BLaER1 (cell line): Measurements from ENCODE around the gene CACNA1D.
"Not testable (repeated sequence)": the region's sequence is repeated elsewhere in the genome, so short reads cannot be mapped to it uniquely, and the experiment has no call there.

Experiments
- H3K27ac ChIP-seq: shearing (Covaris generic); formaldehyde crosslinking; 2 replicates; pipeline ENCODE4 v1.8.1; 2022
- H3K27me3 ChIP-seq: shearing (Covaris generic); formaldehyde crosslinking; 2 replicates; pipeline ENCODE4 v1.8.1; 2022
- H3K36me3 ChIP-seq: shearing (Covaris generic); formaldehyde crosslinking; 2 replicates; pipeline ENCODE4 v1.8.1; 2022
- H3K4me1 ChIP-seq: shearing (Covaris generic); formaldehyde crosslinking; 2 replicates; pipeline ENCODE4 v1.8.1; 2022
- H3K4me2 ChIP-seq: shearing (Covaris generic); formaldehyde crosslinking; 2 replicates; pipeline ENCODE4 v1.8.1; 2022
- H3K4me3 ChIP-seq: shearing (Covaris generic); formaldehyde crosslinking; 2 replicates; pipeline ENCODE4 v1.8.1; 2022
- H3K9ac ChIP-seq: shearing (Covaris generic); formaldehyde crosslinking; 2 replicates; pipeline ENCODE4 v1.8.1; 2022
- H3K9me3 ChIP-seq: shearing (Covaris generic); formaldehyde crosslinking; 2 replicates; pipeline ENCODE4 v1.8.1; 2022
- H4K20me1 ChIP-seq: shearing (Covaris generic); formaldehyde crosslinking; 2 replicates; pipeline ENCODE4 v1.8.1; 2022
- Cebpa-rat ChIP-seq: shearing (Covaris generic); IDR thresholded peaks from 2 replicates; pipeline ENCODE4 v1.8.1; 2022

Gene CACNA1D

DNA sequence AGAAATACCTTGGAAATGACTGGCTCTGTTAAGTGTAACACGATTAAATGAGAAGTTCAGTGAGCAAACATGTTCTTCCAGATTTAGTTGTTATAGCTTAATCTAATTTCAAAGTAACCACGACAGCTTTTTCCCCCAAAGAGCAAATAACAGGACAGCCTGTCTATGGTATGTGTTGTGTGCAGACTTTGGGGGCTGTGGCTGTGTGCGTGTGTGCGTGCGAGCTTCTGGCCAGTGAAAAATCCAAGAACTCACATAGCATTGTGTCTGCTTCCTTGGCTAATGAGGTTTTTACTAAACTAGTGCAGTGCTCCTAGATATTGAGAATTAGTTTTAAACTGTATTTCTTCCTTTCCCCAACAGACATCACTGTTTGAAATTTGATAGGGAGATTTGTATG lies 167.1 kb downstream of the CACNA1D start:
- H3K27me3 ChIP-seq = no peaks in the 10 kb centered on the region
- H3K9ac ChIP-seq = no peak overlapping the region
- no peak for TF ChIP-seq Cebpa-rat
- H3K4me2 ChIP-seq = no peak overlapping the region
- no peak overlapping the region for H3K27ac ChIP-seq
- H3K9me3 ChIP-seq = peaks cover 50% of the 10 kb centered on the region
- no peaks in the 10 kb centered on the region for H3K36me3 ChIP-seq
- peak overlapping the region; percentile 0; the same call in 1 of the 2 replicates for H3K4me3 ChIP-seq
- peaks cover 15% of the 10 kb centered on the region for H3K4me1 ChIP-seq
- H4K20me1 ChIP-seq = no peaks in the 10 kb centered on the region

DNA sequence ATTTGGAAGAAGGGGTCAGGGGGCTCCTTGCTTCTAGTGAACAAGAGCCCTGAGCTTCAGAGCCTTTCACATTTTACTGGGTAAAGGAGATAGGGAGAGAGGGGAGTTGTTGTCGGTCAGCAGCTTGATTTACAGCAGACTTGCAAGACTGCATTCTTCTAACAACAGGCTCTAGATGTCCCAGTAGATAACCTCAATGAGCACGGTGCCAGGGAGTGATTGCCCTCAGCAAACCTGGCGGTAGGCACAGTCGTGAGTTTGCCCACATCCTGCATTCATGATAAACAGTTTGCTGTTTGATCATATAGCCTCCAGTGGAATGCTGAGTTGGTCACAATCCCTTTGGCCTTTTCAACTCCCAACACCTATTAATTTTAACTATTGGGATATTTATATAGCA lies 170.4 kb downstream of the CACNA1D start:
- H3K9me3 ChIP-seq = peaks cover 50% of the 10 kb centered on the region
- not testable (repeated sequence) for H3K4me2 ChIP-seq, H3K27me3 ChIP-seq, H3K4me3 ChIP-seq, H3K36me3 ChIP-seq, H3K4me1 ChIP-seq, H3K27ac ChIP-seq, H3K9ac ChIP-seq, H4K20me1 ChIP-seq

DNA sequence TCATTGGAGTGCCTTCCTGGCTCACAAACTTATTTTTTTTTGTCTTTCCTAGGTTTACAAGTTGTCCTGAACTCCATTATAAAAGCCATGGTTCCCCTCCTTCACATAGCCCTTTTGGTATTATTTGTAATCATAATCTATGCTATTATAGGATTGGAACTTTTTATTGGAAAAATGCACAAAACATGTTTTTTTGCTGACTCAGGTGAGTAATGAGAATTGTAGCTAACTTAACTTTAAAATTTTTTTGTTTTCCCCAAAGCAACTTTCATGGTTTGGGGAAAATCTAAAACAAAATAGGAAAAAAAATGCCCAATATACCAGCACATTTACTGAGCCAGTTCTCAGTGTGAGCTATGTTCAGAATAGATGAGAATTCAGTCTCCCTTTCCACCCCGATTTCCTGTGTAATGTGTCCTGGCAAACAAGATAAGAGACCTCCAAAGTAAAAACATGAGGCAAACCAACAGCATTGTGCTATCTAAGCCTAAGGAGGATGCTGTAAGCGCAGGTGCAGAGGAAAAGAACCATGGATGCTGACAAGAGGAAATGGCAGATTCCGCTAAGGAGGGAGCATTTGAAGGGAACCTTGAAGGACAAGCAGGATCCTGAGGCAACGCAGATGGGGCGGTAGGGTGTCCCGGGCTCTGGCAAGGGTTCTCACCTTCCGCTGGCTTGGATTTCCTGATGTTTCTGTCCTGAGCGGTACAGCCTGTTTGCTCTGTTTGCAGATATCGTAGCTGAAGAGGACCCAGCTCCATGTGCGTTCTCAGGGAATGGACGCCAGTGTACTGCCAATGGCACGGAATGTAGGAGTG lies 171.4 kb downstream of the CACNA1D start:
- Histone ChIP-seq H3K4me3 (no peak overlapping the region), H3K9me3 (peaks cover 42% of the 10 kb centered on the region), H3K27me3 (no peaks in the 10 kb centered on the region), H4K20me1 (no peaks in the 10 kb centered on the region), H3K4me2 (no peak overlapping the region), H3K27ac (no peak overlapping the region), H3K4me1 (no peaks in the 10 kb centered on the region; the same call in 1 of the 2 replicates), H3K9ac (no peak overlapping the region), H3K36me3 (no peaks in the 10 kb centered on the region)
- no peak for TF ChIP-seq Cebpa-rat

DNA sequence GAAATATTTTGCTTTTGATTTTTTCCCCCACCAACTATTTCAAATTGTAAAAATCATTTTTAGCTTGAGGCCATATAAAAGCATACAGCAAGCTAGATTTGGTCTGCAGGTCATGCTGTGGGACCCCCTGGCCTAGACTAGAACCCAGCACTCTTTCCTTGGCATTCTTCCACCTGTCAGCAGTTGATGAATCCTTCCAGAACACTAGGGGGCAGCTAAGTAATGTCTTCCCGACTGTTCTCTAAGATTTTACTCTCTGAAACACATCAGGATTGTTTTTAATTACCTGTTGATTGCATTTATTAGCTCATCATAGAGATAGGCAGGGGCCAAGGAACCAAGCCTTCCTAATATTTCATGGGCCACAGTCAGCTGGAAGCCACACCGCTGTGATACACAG lies 174.5 kb downstream of the CACNA1D start:
- H3K27ac ChIP-seq = no peak overlapping the region
- no peaks in the 10 kb centered on the region for H4K20me1 ChIP-seq
- H3K9ac ChIP-seq = no peak overlapping the region
- no peaks in the 10 kb centered on the region for H3K27me3 ChIP-seq
- H3K4me2 ChIP-seq = no peak overlapping the region
- TF ChIP-seq Cebpa-rat = no peak
- no peak overlapping the region for H3K4me3 ChIP-seq
- peaks cover 10% of the 10 kb centered on the region for H3K4me1 ChIP-seq
- peaks cover 11% of the 10 kb centered on the region for H3K9me3 ChIP-seq
- no peaks in the 10 kb centered on the region for H3K36me3 ChIP-seq

DNA sequence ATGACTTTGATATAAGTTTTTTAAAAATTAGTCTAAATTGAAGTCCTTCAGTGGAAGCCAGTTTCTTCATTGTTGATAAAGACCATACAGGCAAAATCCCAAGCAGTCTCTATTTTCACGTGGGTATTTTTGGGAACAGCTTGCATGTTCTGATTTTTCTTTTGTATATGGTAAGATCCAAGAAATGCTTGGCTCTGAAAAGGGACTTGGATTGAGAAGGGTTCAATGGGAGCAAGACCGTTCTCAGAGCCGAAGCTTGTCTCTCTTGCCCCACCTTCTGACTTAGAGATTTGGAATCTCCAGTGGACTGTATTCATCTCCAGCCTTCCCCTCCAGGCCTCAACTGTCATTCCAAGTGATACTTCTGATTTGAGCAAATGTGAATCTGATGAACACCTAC lies 176.3 kb downstream of the CACNA1D start:
- no peak overlapping the region for H3K4me3 ChIP-seq
- peaks cover 24% of the 10 kb centered on the region for H3K4me1 ChIP-seq
- H3K9ac ChIP-seq = no peak overlapping the region
- H4K20me1 ChIP-seq = no peaks in the 10 kb centered on the region
- H3K36me3 ChIP-seq = no peaks in the 10 kb centered on the region
- TF ChIP-seq Cebpa-rat = no peak
- no peak overlapping the region for H3K27ac ChIP-seq
- no peaks in the 10 kb centered on the region for H3K27me3 ChIP-seq
- no peaks in the 10 kb centered on the region for H3K9me3 ChIP-seq
- H3K4me2 ChIP-seq = no peak overlapping the region

DNA sequence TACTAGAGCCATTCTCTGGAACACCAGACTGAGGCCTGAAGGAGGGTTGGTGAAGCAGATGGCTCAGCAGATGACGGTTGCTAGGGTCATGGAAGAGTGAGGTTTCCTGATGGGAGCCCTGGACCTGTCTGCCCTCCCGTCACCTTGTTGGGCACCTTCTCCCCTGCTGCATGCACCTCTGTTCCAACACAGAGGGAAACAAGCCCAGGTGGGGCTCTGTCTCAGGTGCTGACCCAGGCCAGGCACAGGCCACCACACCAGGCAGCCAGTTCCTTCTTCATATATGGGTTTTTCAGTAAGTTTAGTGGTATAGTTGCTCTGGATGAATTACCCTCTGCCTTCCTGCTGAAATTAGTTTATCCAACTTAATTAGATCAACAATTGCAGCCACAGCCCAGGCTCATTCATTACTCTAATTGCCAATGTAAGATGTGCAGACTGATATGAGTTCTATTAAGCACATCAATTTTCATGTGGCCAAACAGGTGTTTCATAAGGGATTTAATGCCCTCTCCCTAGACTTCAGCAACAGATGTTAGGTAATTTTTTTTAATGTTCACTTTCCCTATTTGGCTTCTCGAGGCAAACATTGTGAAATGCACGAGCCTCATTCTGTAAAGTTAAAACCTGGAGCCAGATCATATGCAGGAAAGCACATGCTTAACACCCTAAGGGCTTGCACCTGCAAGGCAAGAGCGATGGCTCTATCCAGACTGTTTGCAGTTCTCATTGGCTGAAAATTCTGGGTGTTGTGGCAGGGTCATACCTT lies 177.0 kb downstream of the CACNA1D start:
- Histone ChIP-seq H3K27ac (no peak overlapping the region), H3K9ac (no peak overlapping the region), H3K4me2 (no peak overlapping the region), H3K36me3 (no peaks in the 10 kb centered on the region), H3K4me3 (no peak overlapping the region), H3K27me3 (no peaks in the 10 kb centered on the region), H3K9me3 (no peaks in the 10 kb centered on the region), H4K20me1 (no peaks in the 10 kb centered on the region), H3K4me1 (peaks cover 31% of the 10 kb centered on the region)
- no peak for TF ChIP-seq Cebpa-rat

DNA sequence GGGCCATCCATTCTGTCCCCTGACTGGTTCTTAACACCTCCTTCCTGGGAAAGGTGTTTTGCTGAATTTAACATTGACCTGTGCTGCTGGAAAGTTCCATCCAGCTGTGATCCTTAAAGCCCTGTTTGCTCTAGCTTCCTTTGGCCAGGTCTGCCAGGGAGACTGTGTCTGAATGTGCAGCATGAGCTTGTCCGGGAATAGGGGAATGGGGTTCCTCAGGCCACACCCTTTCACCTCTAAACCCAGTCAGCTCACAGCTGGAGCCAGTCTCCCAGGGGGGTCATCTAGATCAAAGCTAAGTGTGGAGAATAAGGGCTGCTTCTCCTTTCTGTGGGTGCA lies 177.5 kb downstream of the CACNA1D start:
- Histone ChIP-seq H4K20me1 (no peaks in the 10 kb centered on the region), H3K4me2 (peak overlapping the region; percentile 43; the same call in 1 of the 2 replicates), H3K9me3 (no peaks in the 10 kb centered on the region), H3K9ac (no peak overlapping the region), H3K27ac (no peak overlapping the region), H3K4me3 (no peak overlapping the region), H3K4me1 (peaks cover 36% of the 10 kb centered on the region), H3K27me3 (no peaks in the 10 kb centered on the region), H3K36me3 (no peaks in the 10 kb centered on the region)
- TF ChIP-seq Cebpa-rat = no peak

DNA sequence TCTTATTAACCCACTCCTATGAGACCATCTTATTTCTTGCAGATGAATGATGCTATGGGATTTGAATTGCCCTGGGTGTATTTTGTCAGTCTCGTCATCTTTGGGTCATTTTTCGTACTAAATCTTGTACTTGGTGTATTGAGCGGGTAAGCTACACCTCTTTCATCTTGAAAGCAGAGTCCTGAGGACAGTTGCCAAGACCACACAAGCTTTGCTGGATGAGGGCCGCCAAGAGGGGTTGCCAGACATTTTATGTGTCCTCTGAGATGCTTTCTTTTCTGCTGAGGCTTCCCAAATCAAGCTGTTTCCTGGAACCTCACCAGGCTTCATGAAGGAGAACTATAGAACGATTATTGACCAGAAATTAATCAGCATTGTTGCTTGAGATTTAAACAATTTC lies 178.6 kb downstream of the CACNA1D start:
- no peak overlapping the region for H3K9ac ChIP-seq
- H3K36me3 ChIP-seq = no peaks in the 10 kb centered on the region

DNA sequence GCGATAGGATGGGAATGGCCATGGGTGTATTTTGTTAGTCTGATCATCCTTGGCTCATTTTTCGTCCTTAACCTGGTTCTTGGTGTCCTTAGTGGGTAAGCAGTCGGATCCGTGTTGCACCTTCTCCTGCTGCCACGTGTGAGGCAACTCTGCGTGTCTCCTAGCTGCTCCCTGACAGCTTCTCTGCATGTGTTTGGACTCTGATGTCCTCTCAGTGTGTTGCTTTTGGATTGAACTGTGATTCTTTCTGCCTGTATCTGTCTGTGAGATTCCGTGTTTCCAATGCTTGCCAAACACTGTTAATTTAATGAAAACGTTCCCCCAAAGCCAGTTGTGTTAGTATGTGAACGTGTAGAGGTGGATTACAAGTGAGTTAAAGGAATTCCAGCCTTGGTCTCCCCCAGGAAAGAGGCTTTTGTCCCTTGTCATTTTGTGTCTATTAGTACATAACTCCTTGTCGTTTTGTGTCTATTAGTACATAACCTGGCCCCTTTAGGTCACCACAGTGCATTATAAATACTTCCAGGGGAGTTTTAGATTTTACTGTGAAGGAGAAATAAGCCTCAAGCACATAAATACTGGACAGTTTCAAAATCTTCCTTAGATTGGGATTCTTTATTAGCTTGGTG lies 179.4 kb downstream of the CACNA1D start:
- no peak overlapping the region for H3K4me2 ChIP-seq
- H3K36me3 ChIP-seq = no peaks in the 10 kb centered on the region
- H3K9me3 ChIP-seq = no peaks in the 10 kb centered on the region
- no peak overlapping the region for H3K4me3 ChIP-seq
- H4K20me1 ChIP-seq = no peaks in the 10 kb centered on the region
- H3K27ac ChIP-seq = no peak overlapping the region
- peaks cover 42% of the 10 kb centered on the region for H3K4me1 ChIP-seq
- H3K9ac ChIP-seq = no peak overlapping the region
- TF ChIP-seq Cebpa-rat = no peak
- H3K27me3 ChIP-seq = no peaks in the 10 kb centered on the region

More for the DNA sequence above, 178.6 kb downstream of the CACNA1D start:
- no peaks in the 10 kb centered on the region for H3K27me3 ChIP-seq
- H3K4me3 ChIP-seq = no peak overlapping the region
- H3K4me2 ChIP-seq = no peak overlapping the region
- H3K9me3 ChIP-seq = no peaks in the 10 kb centered on the region
- peaks cover 42% of the 10 kb centered on the region for H3K4me1 ChIP-seq
- no peak for TF ChIP-seq Cebpa-rat
- H4K20me1 ChIP-seq = no peaks in the 10 kb centered on the region
- no peak overlapping the region for H3K27ac ChIP-seq

DNA sequence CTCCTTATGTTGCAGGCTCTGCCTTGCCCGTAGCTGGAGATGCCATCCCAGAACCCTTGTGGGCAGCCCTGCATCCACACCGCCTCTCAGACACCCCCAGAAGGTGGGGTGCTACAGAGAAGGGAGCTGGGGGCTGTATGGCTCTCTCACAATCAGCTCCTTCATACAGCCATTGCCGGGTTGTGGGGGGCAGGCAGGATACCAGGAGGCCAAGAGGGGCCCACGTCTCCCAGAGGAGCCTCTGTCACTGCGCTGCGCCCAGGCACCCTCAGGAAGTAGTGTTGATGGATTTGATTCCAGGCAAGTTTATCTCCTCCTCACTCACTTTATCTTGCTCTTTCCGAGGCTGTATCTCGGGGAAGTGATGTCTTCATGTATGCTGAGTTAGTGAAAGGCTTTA lies 180.2 kb downstream of the CACNA1D start:
- H3K9me3 ChIP-seq = no peaks in the 10 kb centered on the region
- H3K4me3 ChIP-seq = no peak overlapping the region
- peaks cover 42% of the 10 kb centered on the region for H3K4me1 ChIP-seq
- no peaks in the 10 kb centered on the region for H3K27me3 ChIP-seq
- no peak overlapping the region; the same call in 1 of the 2 replicates for H3K4me2 ChIP-seq
- no peak for TF ChIP-seq Cebpa-rat
- H3K36me3 ChIP-seq = no peaks in the 10 kb centered on the region
- H3K27ac ChIP-seq = no peak overlapping the region
- H3K9ac ChIP-seq = no peak overlapping the region
- H4K20me1 ChIP-seq = no peaks in the 10 kb centered on the region
